Activated T-cell treated with anti-CD3 and anti-CD28 coated beads, Interleukin-2, amount 50 U/mL, for 72 hours (primary cell): ENCODE measurements around the gene SEC22A. TPM values are rescaled to one million over a fixed set of nuclear protein-coding genes. Genes with fewer than 3 reads are reported as not detected.

ENCODE experiments used
- ATAC-seq, 2 donors: fragments of 150-1000 bp; cut with Tn5 transposase; replicated peaks in 1 of 2; 2 replicates each; pipeline ENCODE4 v1.10.0; 2021; ENCODE audit warnings: moderate library complexity in 2 of 2, mild to moderate bottlenecking in 1 of 2
- DNase-seq, 2 donors: peaks; one replicate each; pipeline ENCODE4 v3.0.0; 2021 to 2022; ENCODE audit warnings: mixed read lengths in 1 of 2
- H3K27ac Mint-ChIP-seq: one replicate; pipeline ENCODE4 v1.8.0; 2022; ENCODE audit warnings: mild to moderate bottlenecking, moderate library complexity, mixed read lengths
- H3K27me3 Mint-ChIP-seq: one replicate; pipeline ENCODE4 v1.8.0; 2022; ENCODE audit warnings: low read depth, mixed read lengths
- H3K36me3 Mint-ChIP-seq, 2 donors: one replicate each; pipeline ENCODE4 v1.8.0; 2022; ENCODE audit warnings: mixed read lengths in 2 of 2, mild to moderate bottlenecking in 1 of 2; ENCODE audit not compliant: insufficient read depth in 2 of 2
- H3K4me1 Mint-ChIP-seq: one replicate; pipeline ENCODE4 v1.8.0; 2022; ENCODE audit warnings: low read depth, mixed read lengths
- H3K4me3 Mint-ChIP-seq, 2 donors: one replicate each; pipeline ENCODE4 v1.8.0; 2022; ENCODE audit warnings: mild to moderate bottlenecking in 2 of 2, mixed read lengths in 2 of 2, moderate library complexity in 2 of 2
- H3K9me3 Mint-ChIP-seq, 2 donors: one replicate each; pipeline ENCODE4 v1.8.0; 2022; ENCODE audit warnings: mixed read lengths in 2 of 2
- total RNA-seq, 2 donors: library from RNA; stranded (reverse); gene quantifications; one replicate each; pipeline ENCODE4 v1.2.3, GENCODE V29; 2022

SEC22A gene
- total RNA-seq, 2 donors from 2014 or later = 17.4 to 22.9 TPM

DNA sequence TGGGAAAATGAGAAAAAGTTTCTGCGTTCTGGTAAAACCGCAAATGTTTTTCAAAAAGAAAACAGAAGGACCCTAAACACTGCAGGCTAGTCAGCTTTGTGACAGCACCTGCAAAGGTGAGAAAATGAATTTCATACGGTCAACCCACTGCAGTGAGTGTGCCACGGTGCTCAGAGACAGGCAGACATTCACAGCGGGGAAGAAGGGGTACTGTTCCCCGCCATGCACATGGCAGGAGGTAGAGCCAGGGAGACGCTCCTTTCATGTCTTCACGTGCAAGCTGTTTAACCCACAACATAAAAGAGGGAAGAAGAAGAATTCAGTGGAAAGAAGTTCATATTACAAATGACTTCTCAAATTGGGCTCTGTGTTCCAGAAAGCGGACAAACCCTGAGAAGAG is 109.5 kb downstream of the SEC22A start:
- ATAC-seq = no peak
- no peaks in the 10 kb centered on the region for H3K27me3 Mint-ChIP-seq
- H3K4me1 Mint-ChIP-seq = no peaks in the 10 kb centered on the region
- no peaks in the 10 kb centered on the region for H3K36me3 Mint-ChIP-seq
- no peak overlapping the region for H3K27ac Mint-ChIP-seq
- DNase-seq = no peak
- no peak overlapping the region for H3K4me3 Mint-ChIP-seq
- no peaks in the 10 kb centered on the region for H3K9me3 Mint-ChIP-seq

- no peaks in the 10 kb centered on the region for H3K36me3 Mint-ChIP-seq
- no peak for ATAC-seq
- H3K4me1 Mint-ChIP-seq = no peaks in the 10 kb centered on the region
- no peak overlapping the region for H3K27ac Mint-ChIP-seq
- no peak overlapping the region for H3K4me3 Mint-ChIP-seq
- no peaks in the 10 kb centered on the region for H3K9me3 Mint-ChIP-seq
- H3K27me3 Mint-ChIP-seq = no peaks in the 10 kb centered on the region
- DNase-seq = no peak
Measured at GRCh38 chr3:123312331-123313265, 110.9 kb downstream of the SEC22A start.

DNA sequence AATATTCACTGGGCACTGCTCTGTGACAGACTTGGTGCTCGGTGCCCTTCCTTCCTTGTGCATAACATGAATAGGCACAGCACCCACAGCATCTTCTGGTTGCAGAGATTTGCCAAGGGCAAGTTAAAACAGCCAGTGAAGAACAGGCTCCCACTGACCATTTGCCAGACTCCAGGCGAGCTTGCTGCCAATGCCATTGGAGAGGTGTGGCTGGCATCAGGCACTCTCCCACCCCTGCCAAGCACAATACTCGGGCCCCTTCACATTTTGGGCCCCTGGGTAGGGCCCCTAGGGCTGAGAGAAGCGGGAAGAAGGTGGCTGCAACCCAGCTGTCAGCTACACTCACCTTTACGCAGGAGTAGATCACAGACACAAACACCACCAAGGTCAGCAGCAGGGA is 112.1 kb downstream of the SEC22A start:
- H3K27me3 Mint-ChIP-seq = no peaks in the 10 kb centered on the region
- no peak overlapping the region for H3K4me3 Mint-ChIP-seq
- no peaks in the 10 kb centered on the region for H3K36me3 Mint-ChIP-seq
- no peaks in the 10 kb centered on the region for H3K9me3 Mint-ChIP-seq
- no peak overlapping the region for H3K27ac Mint-ChIP-seq
- DNase-seq (no peak), ATAC-seq (no peak)
- H3K4me1 Mint-ChIP-seq = no peaks in the 10 kb centered on the region

GRCh38 chr3:123314359-123315270 is 112.9 kb downstream of the SEC22A start:
- no peaks in the 10 kb centered on the region for H3K27me3 Mint-ChIP-seq
- H3K4me3 Mint-ChIP-seq = no peak overlapping the region

GRCh38 chr3:123315271-123315595 is 113.5 kb downstream of the SEC22A start:
- no peak overlapping the region for H3K4me3 Mint-ChIP-seq
- ATAC-seq (no peak), DNase-seq (no peak)
- H3K4me1 Mint-ChIP-seq = no peaks in the 10 kb centered on the region
- H3K36me3 Mint-ChIP-seq = no peaks in the 10 kb centered on the region
- H3K27me3 Mint-ChIP-seq = no peaks in the 10 kb centered on the region
- H3K27ac Mint-ChIP-seq = no peak overlapping the region
- H3K9me3 Mint-ChIP-seq = no peaks in the 10 kb centered on the region

More at GRCh38 chr3:123314359-123315270, 112.9 kb downstream of the SEC22A start:
- ATAC-seq (no peak), DNase-seq (no peak)
- H3K4me1 Mint-ChIP-seq = no peaks in the 10 kb centered on the region
- no peak overlapping the region for H3K27ac Mint-ChIP-seq
- no peaks in the 10 kb centered on the region for H3K36me3 Mint-ChIP-seq
- no peaks in the 10 kb centered on the region for H3K9me3 Mint-ChIP-seq

GRCh38 chr3:123317716-123318115 is 116.0 kb downstream of the SEC22A start:
- no peak for ATAC-seq
- no peaks in the 10 kb centered on the region for H3K36me3 Mint-ChIP-seq
- H3K9me3 Mint-ChIP-seq = no peaks in the 10 kb centered on the region
- H3K27ac Mint-ChIP-seq = no peak overlapping the region
- no peaks in the 10 kb centered on the region for H3K4me1 Mint-ChIP-seq
- peaks cover 8% of the 10 kb centered on the region for H3K27me3 Mint-ChIP-seq
- no peak overlapping the region for H3K4me3 Mint-ChIP-seq
- DNase-seq = no peak

GRCh38 chr3:123318374-123318773 is 116.6 kb downstream of the SEC22A start:
- no peaks in the 10 kb centered on the region for H3K4me1 Mint-ChIP-seq
- ATAC-seq = peak; percentile 20 to 53
- H3K27me3 Mint-ChIP-seq = peaks cover 8% of the 10 kb centered on the region
- H3K9me3 Mint-ChIP-seq = no peaks in the 10 kb centered on the region
- H3K4me3 Mint-ChIP-seq = no peak overlapping the region
- H3K36me3 Mint-ChIP-seq = no peaks in the 10 kb centered on the region
- H3K27ac Mint-ChIP-seq = no peak overlapping the region
- DNase-seq = no peak

- no peak overlapping the region for H3K27ac Mint-ChIP-seq
- no peaks in the 10 kb centered on the region for H3K36me3 Mint-ChIP-seq
- H3K9me3 Mint-ChIP-seq = no peaks in the 10 kb centered on the region
- H3K4me1 Mint-ChIP-seq = no peaks in the 10 kb centered on the region
- H3K27me3 Mint-ChIP-seq = peaks cover 8% of the 10 kb centered on the region
- DNase-seq (no peak), ATAC-seq (no peak)
- H3K4me3 Mint-ChIP-seq = no peak overlapping the region
Measured at GRCh38 chr3:123319760-123320159, 118.0 kb downstream of the SEC22A start.

DNA sequence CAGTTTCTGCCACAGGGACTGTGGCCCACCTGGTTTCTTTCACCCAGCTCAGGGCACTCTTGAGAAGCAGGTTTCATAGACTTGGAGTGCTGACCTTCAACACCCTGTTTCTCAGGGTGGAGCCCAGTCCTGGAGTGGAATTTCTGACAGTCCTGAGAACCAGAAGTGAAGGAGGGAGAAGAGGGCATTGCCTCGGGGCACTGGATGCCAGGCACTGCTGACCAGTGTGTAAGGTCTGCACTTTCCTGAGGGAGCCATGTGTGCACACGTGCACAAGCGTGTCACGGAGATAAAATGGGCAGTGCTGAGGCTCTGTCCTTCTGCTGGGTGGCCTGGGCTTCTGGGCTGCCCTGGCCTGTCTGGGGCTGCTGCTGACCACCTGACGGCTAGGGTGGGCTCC is 118.5 kb downstream of the SEC22A start:
- ATAC-seq = no peak
- H3K27me3 Mint-ChIP-seq = peaks cover 8% of the 10 kb centered on the region
- H3K27ac Mint-ChIP-seq = no peak overlapping the region
- H3K4me1 Mint-ChIP-seq = no peaks in the 10 kb centered on the region
- H3K36me3 Mint-ChIP-seq = no peaks in the 10 kb centered on the region
- DNase-seq = no peak
- H3K9me3 Mint-ChIP-seq = no peaks in the 10 kb centered on the region
- no peak overlapping the region for H3K4me3 Mint-ChIP-seq

- Mint-ChIP-seq H3K4me3 (no peak overlapping the region), H3K36me3 (no peaks in the 10 kb centered on the region), H3K27me3 (peaks cover 8% of the 10 kb centered on the region), H3K9me3 (no peaks in the 10 kb centered on the region), H3K27ac (no peak overlapping the region), H3K4me1 (no peaks in the 10 kb centered on the region)
- DNase-seq = no peak
- ATAC-seq = no peak
Measured at GRCh38 chr3:123321806-123322205, 120.1 kb downstream of the SEC22A start.

DNA sequence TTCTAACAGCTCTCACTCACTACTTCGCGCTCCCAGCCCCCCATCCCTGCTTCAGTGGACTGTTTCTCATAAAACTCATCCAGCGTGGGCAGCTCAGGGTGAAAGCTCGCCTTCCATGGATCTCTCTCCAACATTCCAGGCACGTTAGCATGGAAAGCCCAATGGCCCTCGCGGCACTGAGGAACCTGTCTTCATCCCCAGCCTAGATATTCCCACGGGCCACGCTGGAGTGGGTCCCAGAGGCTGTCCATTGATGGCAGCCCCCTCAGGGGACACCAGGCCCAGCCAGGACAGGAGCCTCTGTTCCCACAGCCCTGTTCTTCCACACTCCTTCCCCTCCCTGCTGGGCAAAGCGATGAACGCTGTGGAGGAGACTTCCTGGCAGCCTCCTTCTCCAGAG is 121.1 kb downstream of the SEC22A start:
- Mint-ChIP-seq H3K4me3 (no peak overlapping the region), H3K9me3 (no peaks in the 10 kb centered on the region), H3K27me3 (peaks cover 8% of the 10 kb centered on the region), H3K27ac (no peak overlapping the region), H3K4me1 (no peaks in the 10 kb centered on the region), H3K36me3 (no peaks in the 10 kb centered on the region)
- DNase-seq = no peak
- ATAC-seq = no peak
